Renal pelvis (tissue), 4 donors: ENCODE measurements around the gene MEGF6. TPM values are rescaled to one million over a fixed set of nuclear protein-coding genes. Genes with fewer than 3 reads are reported as not detected.
"Not testable (repeated sequence)": the region's sequence is repeated elsewhere in the genome, so short reads cannot be mapped to it uniquely, and the experiment has no call there.

Source experiments
- DNase-seq: peaks from one replicate; pipeline ENCODE4 v3.0.0-alpha.2; 2013
- polyA plus RNA-seq, 3 donors: library from polyadenylated mRNA; unstranded; fragments of 120-200 nt; gene quantifications; one replicate each; pipeline ENCODE4 v1.2.1, GENCODE V29; 2013; ENCODE audit not compliant: insufficient read length in 3 of 3

MEGF6 gene
- polyA plus RNA-seq, 3 donors, result 11.0 to 20.6 (median 15.0) TPM

DNA sequence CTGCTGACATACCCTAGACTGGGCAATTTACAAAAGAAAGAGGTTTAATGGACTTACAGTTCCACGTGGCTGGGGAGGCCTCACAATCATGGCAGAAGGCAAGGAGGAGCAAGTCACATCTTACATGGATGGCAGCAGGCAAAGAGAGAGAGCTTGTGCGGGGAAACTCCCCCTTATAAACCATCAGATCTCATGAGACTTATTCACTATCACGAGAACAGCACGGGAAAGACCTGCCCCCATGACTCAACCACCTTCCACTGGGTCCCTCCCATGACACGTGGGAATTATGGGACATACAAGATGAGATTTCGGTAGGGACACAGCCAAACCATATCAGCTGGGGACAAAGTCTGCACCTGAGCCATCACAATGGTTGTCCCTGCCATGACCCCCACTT, 35.8 kb downstream of the MEGF6 start:
- not testable (repeated sequence) for DNase-seq

DNA sequence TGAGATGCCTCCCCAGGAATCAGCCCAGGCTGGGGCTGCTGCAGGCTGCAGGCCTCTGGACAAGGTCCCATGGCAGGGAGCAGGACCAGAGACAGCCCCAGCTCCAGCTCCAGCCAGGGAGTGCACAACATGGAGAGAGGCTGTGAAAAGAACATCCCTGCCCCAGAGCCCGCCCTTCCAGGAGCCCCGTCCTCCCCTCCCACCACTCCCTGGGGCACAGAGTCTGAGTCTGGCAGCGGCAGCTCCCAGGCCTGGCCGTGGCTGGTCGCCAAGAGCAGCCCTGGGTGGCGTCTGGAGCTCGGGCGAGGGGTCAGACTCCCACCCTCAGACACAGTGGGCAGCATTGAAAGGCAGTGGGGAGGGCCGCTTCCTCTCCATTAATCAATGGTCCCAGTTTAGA, 37.8 kb downstream of the MEGF6 start:
- no peak for DNase-seq

DNA sequence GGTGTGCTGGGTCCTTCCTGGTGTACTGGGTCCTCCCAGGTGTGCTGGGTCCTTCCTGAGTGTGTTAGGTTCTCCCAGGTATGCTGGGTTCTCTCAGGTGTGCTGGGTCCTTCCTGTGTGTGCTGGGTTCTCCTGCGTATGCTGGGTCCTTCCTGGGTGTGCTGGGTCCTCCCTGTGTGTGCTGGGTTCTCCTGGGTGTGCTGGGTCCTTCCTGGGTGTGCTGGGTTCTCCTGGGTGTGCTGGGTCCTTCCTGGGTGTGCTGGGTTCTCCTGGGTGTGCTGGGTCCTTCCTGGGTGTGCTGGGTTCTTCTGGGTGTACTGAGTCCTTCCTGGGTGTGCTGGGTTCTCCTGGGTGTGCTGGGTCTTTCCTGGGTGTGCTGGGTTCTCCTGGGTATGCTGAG, 38.7 kb downstream of the MEGF6 start:
- DNase-seq, result not testable (repeated sequence)

DNA sequence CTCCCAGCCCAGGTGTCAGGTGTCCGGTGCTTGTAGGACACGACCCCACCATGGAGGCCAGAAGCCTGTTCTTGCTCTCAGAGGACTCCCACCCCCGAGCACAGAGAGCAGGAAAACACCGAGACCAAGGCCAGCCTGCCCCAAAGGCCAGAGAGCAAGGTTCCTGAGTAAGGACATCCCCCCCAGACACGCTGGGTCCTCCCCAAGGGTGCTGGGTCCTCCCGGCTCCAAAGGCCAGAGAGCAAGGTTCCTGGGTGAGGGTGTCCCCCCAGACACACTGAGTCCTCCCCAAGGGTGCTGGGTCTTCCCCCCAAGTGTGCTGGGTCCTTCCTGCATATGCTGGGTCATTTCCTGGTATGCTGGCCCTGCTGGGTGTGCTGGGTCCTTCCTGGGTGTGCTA, 40.0 kb downstream of the MEGF6 start:
- DNase-seq, result no peak

DNA sequence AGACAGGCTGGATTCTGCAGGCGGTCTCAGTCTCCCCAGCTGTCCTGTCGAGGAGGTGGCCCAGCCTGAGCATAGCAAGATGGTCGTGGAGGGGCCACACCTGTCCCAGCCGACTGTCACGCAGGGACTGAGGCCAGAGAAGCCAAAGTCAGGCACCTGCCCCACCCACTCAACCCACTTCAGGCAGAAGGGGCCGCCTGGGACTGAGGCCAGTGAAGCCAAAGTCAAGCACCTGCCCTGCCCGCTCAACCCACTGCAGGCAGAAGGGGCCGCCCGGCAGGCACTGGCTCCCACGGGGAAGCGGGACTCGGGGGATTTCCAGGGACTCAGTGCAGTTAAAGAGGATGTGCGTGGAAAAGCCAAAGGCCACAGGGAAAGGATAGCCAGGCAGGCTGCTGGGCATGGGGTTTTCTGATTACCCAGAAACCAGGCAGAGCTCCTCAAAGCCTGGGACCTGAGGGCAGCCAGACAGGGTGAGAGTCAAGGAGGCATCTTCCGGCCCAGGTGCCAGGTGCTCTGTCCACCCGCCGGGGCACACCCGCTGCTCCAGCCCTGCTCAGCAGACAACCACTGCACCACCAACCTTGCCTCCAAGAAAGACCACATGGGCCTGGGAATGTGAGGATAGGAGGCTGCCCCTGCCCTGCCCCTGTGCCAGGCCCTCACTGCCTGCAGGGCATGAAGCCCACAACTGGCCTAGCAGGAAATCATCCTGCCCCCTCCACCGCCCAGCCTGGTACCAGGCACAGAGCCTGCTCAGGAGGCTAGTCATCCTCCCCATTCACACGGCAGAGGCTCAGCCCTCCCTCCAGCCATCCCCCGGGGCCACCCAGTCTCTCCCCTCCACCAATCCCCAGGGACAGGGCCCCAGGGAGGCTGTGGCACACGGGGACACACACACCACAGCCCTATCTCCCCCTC, 41.0 kb downstream of the MEGF6 start:
- no peak for DNase-seq

DNA sequence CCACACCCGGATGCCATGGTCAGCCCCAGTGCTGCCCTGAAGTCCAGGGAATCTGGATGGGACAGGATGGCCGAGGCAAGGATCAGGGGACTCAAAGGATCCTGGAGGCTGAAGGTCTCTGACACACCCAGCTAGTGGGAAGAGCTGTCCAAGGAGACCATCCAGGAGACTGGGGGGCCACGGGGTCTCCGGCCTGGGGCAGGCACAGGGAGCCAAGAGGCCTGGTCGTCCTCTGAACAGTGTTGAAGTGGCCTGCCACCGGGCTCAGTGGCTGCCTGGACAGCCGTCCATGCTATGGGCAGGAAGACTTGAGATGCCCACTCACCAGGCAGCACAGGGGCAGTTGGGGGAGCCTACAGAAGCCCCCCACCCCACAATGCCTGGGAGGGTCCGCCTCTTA, 41.9 kb downstream of the MEGF6 start:
- no peak for DNase-seq

DNA sequence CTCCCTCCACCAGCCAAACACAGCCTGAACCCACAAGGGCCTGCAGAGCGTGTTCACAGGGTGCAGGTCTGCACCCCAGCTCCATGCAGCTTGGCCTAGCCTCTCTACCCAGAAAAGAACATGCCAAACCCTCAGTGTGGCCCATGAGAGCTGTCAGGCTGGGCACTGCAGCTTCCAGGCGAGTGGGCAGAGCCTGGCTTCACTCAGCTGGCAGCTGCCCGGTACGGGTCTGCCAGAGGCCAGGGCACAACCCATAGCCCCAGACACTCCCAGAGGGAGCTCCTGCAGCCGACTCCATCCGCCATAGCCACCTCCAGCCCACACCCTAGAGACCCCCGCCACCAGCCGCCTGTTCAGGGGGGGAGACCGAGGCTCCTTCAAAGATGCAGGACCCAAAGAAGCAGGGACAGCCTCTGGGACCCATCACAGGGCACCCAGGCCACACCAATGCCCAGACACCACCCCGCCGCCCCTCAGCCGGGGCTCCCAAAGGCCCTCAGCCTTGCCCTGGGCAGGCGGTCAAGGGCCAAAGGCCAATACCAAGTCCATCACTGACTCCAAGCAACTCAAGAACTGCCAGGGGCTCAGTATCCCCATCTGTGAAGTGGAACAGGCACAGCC, 42.4 kb downstream of the MEGF6 start:
- DNase-seq, result no peak

DNA sequence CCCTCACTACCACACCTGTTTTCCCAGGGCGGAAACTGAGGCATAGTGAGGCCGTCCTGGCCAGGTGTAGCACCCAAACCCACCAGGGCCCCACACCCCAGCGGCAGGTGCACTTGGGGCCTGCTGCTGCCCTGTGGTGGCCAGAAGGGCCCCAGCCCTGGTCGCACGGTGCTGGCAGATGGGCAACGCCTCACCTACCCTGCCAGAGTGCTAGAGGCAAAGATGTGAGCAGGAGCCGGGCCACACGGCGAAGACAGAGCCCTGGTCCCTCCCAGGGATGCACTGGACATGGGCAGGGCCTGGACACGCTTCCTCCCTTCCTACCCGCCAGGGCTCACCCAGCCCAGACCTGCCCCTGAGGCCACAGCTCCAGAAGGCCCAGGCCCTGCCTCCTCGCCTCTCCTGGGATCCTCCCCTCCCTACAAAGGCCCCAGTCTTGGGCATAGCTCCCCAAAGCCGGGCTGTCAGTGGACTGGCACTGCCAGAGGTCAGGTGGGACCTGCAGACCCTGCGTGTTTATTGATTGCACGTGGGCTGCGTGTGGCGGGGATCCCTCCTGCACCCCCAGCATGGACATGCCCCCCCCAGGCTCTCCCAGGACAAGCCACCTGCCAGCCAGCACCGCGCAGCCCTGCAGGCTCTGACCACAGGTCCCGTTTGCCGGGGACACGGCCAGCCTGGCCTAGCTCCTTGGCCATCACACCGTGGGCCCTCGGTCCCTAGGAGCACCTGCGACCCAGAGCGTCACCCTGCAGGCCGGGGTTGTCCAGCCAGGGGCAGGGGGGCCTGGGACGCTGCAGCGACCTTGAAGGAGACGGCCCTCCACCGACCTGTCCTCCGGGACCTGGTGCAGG, 44.1 kb downstream of the MEGF6 start:
- DNase-seq, result no peak

DNA sequence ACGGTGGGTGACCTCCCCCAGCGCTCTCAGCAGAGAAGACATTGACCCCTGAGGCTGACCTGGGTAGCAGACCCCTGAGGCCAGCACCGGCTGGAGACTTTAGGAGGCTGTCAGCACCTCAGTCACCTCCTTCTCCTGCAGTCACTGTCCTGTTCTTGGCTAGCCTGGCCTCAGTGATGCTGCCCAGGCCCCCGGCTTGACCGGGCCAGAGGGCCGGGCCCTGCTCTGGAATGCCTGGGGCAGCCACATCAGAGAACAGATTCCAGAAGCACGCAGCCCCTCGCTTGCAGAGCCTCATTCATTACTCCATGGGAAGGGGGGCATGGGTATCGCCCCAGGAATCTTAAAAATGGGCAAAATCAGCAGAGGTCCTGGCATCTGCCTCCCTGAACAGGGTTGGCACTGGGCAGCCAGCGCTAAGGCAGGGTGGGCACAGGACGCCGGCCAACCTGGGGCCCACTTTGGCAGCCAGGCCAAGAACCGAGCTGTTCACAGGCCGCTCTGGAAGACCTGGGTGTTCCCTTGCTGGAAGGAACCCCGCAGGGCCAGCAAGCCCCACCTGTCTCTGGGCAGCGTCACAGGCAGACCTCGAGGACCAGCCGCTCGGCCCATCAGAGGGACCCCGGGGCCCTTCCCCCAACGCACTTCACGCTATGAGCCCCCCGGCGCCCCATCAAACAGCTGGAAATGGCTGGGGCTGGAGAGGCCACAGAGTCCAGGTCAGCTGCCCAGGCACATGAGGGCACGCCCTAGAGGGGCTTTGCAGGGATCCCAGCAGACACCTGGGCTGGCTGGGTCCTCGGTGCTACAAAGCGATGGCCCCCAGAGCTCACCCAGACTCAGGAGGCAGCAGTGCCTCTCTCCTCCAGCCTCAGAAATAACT, 45.1 kb downstream of the MEGF6 start:
- no peak for DNase-seq

DNA sequence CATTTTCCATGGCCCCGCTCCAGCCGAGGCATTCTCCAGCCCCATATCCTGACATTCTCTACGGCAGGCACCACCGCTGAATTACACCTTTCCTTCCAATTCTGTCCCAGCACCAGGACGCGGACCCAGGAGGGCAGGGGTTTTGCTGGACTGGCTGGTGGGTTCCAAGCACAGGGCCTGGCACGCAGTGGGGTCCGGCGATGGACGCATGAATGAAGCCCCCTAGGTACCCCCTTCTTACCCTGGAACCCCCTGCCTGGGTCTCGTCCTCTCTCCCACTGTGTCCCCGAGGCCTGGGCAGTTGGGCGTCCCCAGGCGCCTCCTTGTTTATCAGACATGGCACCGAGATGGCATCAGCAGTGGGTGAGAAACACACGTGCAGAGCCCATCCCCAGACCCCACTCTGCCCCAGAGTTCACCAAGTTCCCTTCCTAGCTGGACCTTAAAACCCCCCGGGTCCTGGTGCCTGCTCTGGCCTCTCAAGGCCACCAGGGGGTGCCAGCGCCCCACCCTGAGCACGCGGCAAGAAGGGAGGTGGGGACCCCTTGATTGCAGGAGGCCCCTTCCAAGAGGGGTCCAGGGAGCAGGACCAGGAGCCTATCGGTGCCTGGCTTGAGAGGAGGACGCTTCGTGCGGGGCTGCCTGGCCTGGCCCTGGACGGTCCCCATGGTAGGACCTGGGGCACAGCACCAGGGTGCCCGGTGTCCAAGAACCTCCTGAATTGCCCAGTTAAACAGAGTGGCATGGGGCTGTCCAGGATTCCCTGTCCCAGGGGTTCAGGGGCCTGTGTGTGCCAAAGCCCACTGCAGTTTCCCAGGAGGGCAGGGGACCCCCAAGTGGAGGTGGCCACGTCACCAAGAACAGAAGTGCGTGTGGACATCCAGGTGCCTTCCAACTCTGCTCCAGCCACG, 46.1 kb downstream of the MEGF6 start:
- no peak for DNase-seq

DNA sequence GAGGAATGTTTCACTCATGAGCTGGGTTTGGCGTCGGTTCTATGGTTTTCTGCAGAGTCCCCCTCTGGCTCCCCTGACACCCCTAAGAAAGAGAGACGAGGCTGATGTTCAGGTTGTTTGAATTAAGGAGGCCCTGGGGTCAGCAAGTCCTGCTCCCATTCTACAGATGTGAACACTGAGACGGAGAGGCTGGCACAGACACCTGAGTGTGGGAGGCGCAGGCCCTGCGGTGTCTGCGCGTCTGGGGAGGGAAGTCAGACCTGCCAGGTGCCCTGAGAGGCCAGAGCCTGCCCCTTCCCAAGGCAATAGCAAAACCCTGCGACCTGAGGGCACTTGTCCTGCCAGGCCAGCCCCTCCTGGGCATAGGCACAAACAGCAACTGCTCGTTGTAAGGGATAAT, 47.7 kb downstream of the MEGF6 start:
- no peak for DNase-seq

DNA sequence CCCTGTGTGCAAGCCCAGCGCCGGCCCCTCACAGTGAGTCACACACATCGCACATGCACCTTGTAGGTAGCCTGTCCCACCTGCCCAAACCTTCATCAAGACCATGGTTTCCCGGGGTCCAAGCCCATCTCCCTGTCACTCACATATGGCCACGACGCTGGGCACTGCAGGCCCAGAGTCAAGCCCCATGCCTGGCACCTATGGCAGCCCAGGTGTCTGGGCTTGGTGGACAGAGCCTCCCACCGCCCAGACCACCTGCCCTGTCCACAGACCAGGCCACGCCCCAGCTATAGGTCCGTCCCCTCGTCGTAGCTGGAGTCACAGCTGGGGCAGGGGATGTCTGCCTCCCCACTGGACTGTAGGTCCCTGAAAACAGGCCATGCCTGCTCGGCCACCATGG, 48.2 kb downstream of the MEGF6 start:
- DNase-seq, result no peak

DNA sequence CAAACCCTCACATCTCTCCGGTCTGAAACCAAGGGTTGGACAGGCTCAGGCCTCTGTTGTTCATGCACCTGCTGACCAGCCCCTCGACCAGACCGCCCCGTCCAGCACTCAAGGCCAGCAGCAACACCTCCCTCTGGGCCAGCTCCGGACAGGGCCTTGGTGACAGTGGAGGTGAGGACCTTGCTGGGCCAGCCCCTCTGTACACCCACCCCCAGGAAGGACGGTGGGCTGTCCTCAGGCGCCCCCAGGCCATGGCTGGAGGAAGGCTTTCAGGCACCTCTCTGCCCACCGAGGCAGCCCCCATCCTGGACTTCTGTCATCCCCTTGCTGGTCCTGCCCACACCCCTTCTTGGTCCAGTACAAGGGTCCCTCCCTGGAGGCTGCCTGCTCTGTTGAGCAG, 48.6 kb downstream of the MEGF6 start:
- DNase-seq, result no peak

DNA sequence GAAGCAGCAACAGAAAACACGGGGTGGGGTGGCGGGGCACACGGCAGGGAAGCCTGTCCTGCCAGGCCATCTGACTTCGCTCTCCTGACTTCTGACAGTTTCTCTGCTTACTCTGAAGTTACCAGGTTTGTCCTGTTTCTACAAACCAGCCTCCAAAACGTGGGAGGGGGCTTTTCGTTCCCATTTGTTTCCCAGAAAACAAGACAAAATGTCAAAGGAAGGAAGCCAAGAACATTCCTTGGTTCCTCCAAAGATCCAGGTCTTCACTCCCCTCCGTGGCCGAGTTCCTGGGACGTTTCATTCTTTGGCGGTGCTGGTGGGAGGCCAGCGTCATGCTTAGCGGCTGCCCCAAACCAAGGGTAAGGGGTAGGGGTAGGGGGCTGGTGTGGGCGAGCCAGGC, 49.6 kb downstream of the MEGF6 start:
- DNase-seq, result no peak

DNA sequence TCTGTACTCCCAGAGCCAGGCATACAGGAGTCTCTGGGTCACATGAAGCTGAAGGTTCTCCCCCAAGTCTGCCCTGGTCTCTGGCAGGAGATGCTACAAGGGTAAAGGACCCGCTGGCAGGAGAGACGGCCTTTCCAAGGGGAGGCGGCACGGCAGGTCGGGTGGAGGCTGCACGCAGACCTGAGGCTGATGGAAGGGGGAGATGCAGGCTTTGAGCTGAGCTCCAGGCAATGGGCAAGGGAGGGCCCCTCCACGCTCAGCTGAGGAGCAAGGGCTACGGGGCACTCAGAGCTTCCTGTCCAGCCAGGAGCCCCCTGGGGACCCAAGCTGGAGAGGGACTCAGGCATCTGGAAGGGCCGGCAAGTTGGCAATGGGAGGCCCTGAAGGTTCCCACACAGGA, 50.3 kb downstream of the MEGF6 start:
- DNase-seq, result no peak

DNA sequence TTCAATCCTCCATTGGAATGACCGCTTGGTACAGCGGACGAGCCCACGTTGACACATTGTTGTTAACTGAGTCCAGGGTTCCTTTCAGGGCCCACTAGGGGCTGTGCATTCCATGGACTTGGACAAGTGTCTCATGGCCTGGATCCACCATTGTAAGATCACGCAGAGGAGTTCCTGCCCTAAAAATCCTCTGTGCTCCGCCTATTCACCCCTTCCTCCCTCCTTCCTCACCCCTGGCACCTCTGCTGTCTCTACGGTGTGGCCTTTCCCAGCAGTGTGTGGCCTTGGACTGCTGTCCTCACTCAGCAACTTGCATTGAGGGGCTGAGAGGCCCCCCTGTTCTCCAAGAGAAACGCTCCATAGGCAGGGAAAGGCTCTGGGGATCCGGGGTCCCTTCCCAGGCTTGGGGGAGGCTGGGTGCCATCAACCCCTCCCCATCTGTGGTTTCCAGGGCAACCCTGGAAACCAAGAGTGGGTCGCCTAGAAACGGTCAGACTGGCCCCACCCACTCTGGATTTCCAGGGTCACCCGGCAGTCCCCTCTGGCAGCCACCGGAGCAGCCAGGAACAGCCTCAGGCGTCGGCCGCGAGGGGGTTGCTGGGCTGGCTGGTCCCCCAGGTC, 50.9 kb downstream of the MEGF6 start:
- no peak for DNase-seq

DNA sequence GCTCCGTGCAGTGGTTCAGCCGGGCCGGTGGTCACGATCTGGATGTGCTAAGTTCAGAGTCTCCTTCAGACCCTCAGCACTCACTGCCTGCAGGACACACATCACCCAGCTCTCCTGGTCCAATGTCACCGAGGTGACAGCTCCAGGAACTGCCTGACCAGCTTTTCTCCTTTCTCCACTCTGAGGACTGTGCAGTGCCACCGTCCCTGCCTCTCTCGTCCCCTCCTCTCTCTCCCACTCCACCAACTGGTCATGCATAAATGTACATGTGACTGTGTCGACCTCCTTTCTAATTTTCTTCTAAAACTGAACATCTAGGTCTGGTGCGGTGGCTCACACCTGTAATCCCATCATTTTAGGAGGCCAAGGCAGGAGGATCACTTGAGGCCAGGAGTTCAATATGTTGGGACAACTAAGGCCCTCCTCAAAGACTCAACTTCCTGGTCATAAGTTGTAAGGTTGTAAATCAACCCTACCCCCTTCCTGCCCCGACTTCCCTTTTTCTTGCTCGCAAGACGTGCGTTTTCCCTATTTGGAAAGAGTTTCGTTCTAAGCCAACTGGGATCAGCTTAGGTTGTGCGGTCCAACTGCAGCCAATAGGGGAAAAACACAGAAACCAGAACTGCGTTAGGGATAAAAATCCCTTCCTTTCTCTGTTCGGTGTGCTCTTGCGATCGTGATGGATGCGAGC, 53.1 kb downstream of the MEGF6 start:
- DNase-seq, result no peak

DNA sequence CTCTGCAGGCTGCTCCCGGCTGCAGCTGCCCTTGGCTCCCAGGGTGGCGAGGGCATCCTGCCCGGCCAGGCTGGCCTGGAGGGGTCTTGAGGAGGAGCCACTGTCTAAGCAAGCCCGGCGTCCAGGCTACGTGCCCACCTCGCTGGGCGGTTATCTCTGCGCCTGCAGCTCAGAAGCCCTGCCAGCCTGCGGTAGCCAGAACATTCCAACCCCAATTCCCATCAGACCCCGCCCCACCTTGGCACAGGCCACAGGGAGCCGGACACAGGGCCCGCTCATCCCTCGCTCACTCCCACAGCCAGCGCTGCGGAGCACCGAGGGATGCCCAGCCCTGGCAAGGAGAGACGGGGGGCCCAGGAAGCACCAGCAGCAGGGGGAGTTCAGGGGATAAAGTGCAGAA, 53.9 kb downstream of the MEGF6 start:
- no peak for DNase-seq

DNA sequence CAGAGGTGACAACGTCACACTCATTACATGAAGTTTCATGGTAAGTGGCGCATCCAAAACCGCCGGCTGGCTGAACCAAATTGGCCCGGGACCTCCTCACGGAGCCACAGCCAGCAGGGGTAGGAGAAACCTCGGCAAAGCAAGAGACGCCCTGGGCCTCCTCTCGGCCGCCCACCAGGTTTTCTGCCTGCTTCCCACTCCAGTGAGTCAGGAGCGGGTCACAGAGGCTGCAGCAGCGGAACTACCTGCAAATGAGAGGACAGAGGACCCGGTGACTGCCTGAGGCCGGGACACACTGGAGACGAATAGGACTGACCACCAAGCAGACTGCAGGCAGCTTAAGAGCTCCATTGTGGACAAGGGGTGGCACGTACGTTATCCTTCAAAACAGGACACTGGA, 55.0 kb downstream of the MEGF6 start:
- DNase-seq, result no peak
